Right lobe of liver (tissue), 6 donors: ENCODE measurements around the gene VSIG4. TPM values are rescaled to one million over a fixed set of nuclear protein-coding genes. Genes with fewer than 3 reads are reported as not detected.

Experiments used
- ATAC-seq, 4 donors: fragments of 200-7000 bp; cut with Tn5 transposase; one replicate each; pipeline ENCODE4 v1.9.1; 2020; ENCODE audit warnings: mild to moderate bottlenecking in 4 of 4, moderate library complexity in 4 of 4
- DNase-seq, 3 donors: peaks; one replicate each; pipeline ENCODE4 v3.0.0-alpha.2; 2020
- H3K27ac ChIP-seq, 3 donors: fragments of 200-600 bp; one replicate each; pipeline ENCODE4 v1.8.0; 2022
- H3K27me3 ChIP-seq, 2 donors: fragments of 200-600 bp; one replicate each; pipeline ENCODE4 v1.8.0; 2022
- H3K36me3 ChIP-seq, 4 donors: fragments of 200-600 bp; sonication (generic) in 1 of 4; one replicate each; pipeline versions ENCODE4 v1.5.1 to v1.8.0; 2017 to 2022; ENCODE audit warnings: control low read depth in 1 of 4
- H3K4me1 ChIP-seq, 4 donors: fragments of 200-600 bp; sonication (generic) in 1 of 4; one replicate each; pipeline versions ENCODE4 v1.5.1 to v1.8.0; 2017 to 2022; ENCODE audit warnings: control low read depth in 1 of 4
- H3K4me3 ChIP-seq, 3 donors: fragments of 200-600 bp; one replicate each; pipeline ENCODE4 v1.8.0; 2022
- H3K9me3 ChIP-seq, 4 donors: fragments of 200-600 bp; sonication (generic) in 1 of 4; one replicate each; pipeline versions ENCODE4 v1.5.1 to v1.8.0; 2017 to 2022; ENCODE audit warnings: control low read depth in 1 of 4
- CTCF ChIP-seq, 4 donors: fragments of 200-600 bp in 3 of 4; fragments of 450-650 bp in 1 of 4; IDR thresholded peaks; one replicate each; pipeline versions ENCODE4 v1.5.1 to v1.8.0; 2016 to 2022; ENCODE audit warnings: antibody characterized with exemption in 4 of 4, mild to moderate bottlenecking in 2 of 4
- POLR2A ChIP-seq: fragments of 450-650 bp; IDR thresholded peaks from one replicate; pipeline ENCODE4 v1.6.1; 2017; ENCODE audit warnings: antibody characterized with exemption, mild to moderate bottlenecking
- WGBS: methylation state at CpG from one replicate; pipeline ENCODE4 v1.1.6; 2018; ENCODE audit warnings: low coverage, low lambda C conversion rate; ENCODE audit not compliant: insufficient coverage; ENCODE audit errors: missing lambda C conversion rate; 5-methylcytosine and 5-hydroxymethylcytosine counted together
- intact Hi-C, 2 donors: fragments of 100-400 bp; cut with DNase I; formaldehyde crosslinking; loops; one replicate each; pipeline versions ENCODE4 v1.11.2 to v1.14.1; 2022
- total RNA-seq, 6 experiments: library from RNA; depleted of rRNA in 2 of 6; stranded (reverse); fragments of >200 nt in 2 of 6; fragmentation: NEBNext Ultra II Directional in 3 of 6; extraction: Animal tissue kit (Norgen Biotek cat#: 25700) in 3 of 6; gene quantifications; one replicate each; pipeline versions ENCODE4 v1.1.0 to v1.2.4, GENCODE V29; 2016 to 2023
- donor health status: DM: no; HTN: yes; CAD: no.
- donor health status: DM: no; HTN: no; CAD: no.
- donor health status: DM: no; HTN: no; CAD: no.
- donor health status: DM: no; HTN: yes; CAD: no.
- donor health status: DM: no; HTN: yes; CAD: no.

Gene VSIG4
- total RNA-seq, 6 experiments from 2014 or later: 16.9 to 50.2 (median 31.4) TPM

GRCh38 chrX:65994519-65995506, 45.1 kb downstream of the VSIG4 start:
- no peak overlapping the region for H3K27ac ChIP-seq
- WGBS: 67% methylated on average over 3 of the region's 3 CpGs
- H3K4me3 ChIP-seq: no peak overlapping the region
- H3K4me1 ChIP-seq: no peaks in the 10 kb centered on the region
- intact Hi-C loops: no loop called here
- H3K9me3 ChIP-seq: no peaks in the 10 kb centered on the region
- H3K36me3 ChIP-seq: no peaks in the 10 kb centered on the region
- no peaks in the 10 kb centered on the region for H3K27me3 ChIP-seq
- DNase-seq (no peak), ATAC-seq (no peak)
- TF ChIP-seq POLR2A (no peak), CTCF (IDR thresholded peaks at IDR 0.05) (no peak)

GRCh38 chrX:65993915-65994460, 45.9 kb downstream of the VSIG4 start:
- TF ChIP-seq CTCF (IDR thresholded peaks at IDR 0.05): no peak
- no peak for TF ChIP-seq POLR2A
- intact Hi-C loops: no loop called here

GRCh38 chrX:65993332-65993731, 46.5 kb downstream of the VSIG4 start:
- 69% methylated on average over 2 of the region's 2 CpGs for WGBS
- Histone ChIP-seq H3K9me3 (no peaks in the 10 kb centered on the region), H3K4me3 (no peak overlapping the region), H3K27ac (no peak overlapping the region), H3K4me1 (no peaks in the 10 kb centered on the region), H3K27me3 (no peaks in the 10 kb centered on the region), H3K36me3 (no peaks in the 10 kb centered on the region)
- intact Hi-C loops: no loop called here
- TF ChIP-seq POLR2A: no peak
- no peak for TF ChIP-seq CTCF (IDR thresholded peaks at IDR 0.05)
- ATAC-seq (no peak), DNase-seq (no peak)

More at GRCh38 chrX:65993915-65994460, 45.9 kb downstream of the VSIG4 start:
- ATAC-seq (no peak), DNase-seq (no peak)
- WGBS: no CpG with 5 or more reads among the region's 2 CpGs
- Histone ChIP-seq H3K4me3 (no peak overlapping the region), H3K4me1 (no peaks in the 10 kb centered on the region), H3K27me3 (no peaks in the 10 kb centered on the region), H3K9me3 (no peaks in the 10 kb centered on the region), H3K27ac (no peak overlapping the region), H3K36me3 (no peaks in the 10 kb centered on the region)

- no peaks in the 10 kb centered on the region for H3K27me3 ChIP-seq
- TF ChIP-seq POLR2A: no peak
- TF ChIP-seq CTCF (IDR thresholded peaks at IDR 0.05): no peak
- H3K4me1 ChIP-seq: no peaks in the 10 kb centered on the region
- H3K9me3 ChIP-seq: no peaks in the 10 kb centered on the region
- intact Hi-C loops: no loop called here
- H3K4me3 ChIP-seq: no peak overlapping the region
- H3K27ac ChIP-seq: no peak overlapping the region
- no peak for ATAC-seq
- DNase-seq: no peak
- no peaks in the 10 kb centered on the region for H3K36me3 ChIP-seq
These were observed 49.2 kb downstream of the VSIG4 start for GRCh38 chrX:65990702-65991101.
